PC-9 (cell line): ENCODE data around the gene PCSK5. TPM values are rescaled to one million over a fixed set of nuclear protein-coding genes. Genes with fewer than 3 reads are reported as not detected.

Source experiments
- BruUV-seq: library from RNA; stranded (reverse); fragments of 400-500 nt; replicated peaks from 2 replicates; lab custom pipeline; 2021; lab: Mats Ljungman, UMichigan
- CTCF ChIA-PET: fragments of 300-600 bp; sonication (Branson Sonifier 250); formaldehyde crosslinking; loops from one replicate; lab custom pipeline; 2022; ENCODE audit warnings: antibody characterized with exemption; lab: Charles Lee
- POLR2A ChIA-PET: fragments of 300-600 bp; sonication (Branson Sonifier 250); formaldehyde crosslinking; loops from one replicate; lab custom pipeline; 2022; ENCODE audit warnings: antibody characterized with exemption; ENCODE audit not compliant: unreplicated experiment; lab: Charles Lee
- DNase-seq, 2 experiments: peaks; one replicate each; pipeline versions ENCODE4 v3.0.0 to v3.0.0-alpha.2; 2015 to 2022; ENCODE audit warnings: mixed read lengths in 1 of 2
- H2AFZ ChIP-seq: fragments of 200-600 bp; sonication (generic); 2 replicates; pipeline ENCODE4 v1.8.1; 2017; ENCODE audit warnings: antibody characterized with exemption
- H3F3A ChIP-seq: fragments of 200-600 bp; sonication (generic); 2 replicates; pipeline ENCODE4 v1.8.1; 2017; ENCODE audit warnings: antibody characterized with exemption, mild to moderate bottlenecking, low read depth; ENCODE audit not compliant: insufficient read depth
- H3K27ac ChIP-seq: fragments of 200-600 bp; sonication (generic); 2 replicates; pipeline ENCODE4 v1.6.1; 2016; ENCODE audit warnings: mixed run types
- H3K27me3 ChIP-seq: fragments of 200-600 bp; sonication (generic); 2 replicates; pipeline ENCODE4 v1.6.1; 2016; ENCODE audit warnings: low read depth, mixed run types; ENCODE audit not compliant: insufficient read depth
- H3K36me3 ChIP-seq: fragments of 200-600 bp; sonication (generic); 2 replicates; pipeline ENCODE4 v1.6.1; 2016; ENCODE audit warnings: low read depth, mixed run types
- H3K4me1 ChIP-seq: fragments of 200-600 bp; sonication (generic); replicated peaks from 2 replicates; pipeline ENCODE4 v1.6.1; 2016; ENCODE audit warnings: mixed run types; ENCODE audit not compliant: insufficient read depth
- H3K4me2 ChIP-seq: fragments of 200-600 bp; sonication (generic); 2 replicates; pipeline ENCODE4 v1.6.1; 2017; ENCODE audit warnings: mixed run types
- H3K4me3 ChIP-seq: fragments of 200-600 bp; sonication (generic); 2 replicates; pipeline ENCODE4 v1.6.1; 2016; ENCODE audit warnings: mixed run types
- H3K79me2 ChIP-seq: fragments of 200-600 bp; sonication (generic); 2 replicates; pipeline ENCODE4 v1.6.1; 2017; ENCODE audit warnings: low read depth, mixed run types
- H3K9me2 ChIP-seq: fragments of 200-600 bp; sonication (generic); 2 replicates; pipeline ENCODE4 v1.8.1; 2017; ENCODE audit warnings: mild to moderate bottlenecking; ENCODE audit not compliant: insufficient read depth
- H3K9me3 ChIP-seq: fragments of 200-600 bp; sonication (generic); 2 replicates; pipeline ENCODE4 v1.8.1; 2016; ENCODE audit warnings: low read depth; ENCODE audit not compliant: insufficient read depth
- H4K20me1 ChIP-seq: fragments of 200-600 bp; sonication (generic); 2 replicates; pipeline ENCODE4 v1.8.1; 2017; ENCODE audit not compliant: insufficient read depth
- CTCF ChIP-seq: fragments of 200-600 bp; sonication (generic); conservative IDR thresholded peaks from 2 replicates; pipeline ENCODE4 v1.6.1; 2017; ENCODE audit warnings: mixed run types, antibody characterized with exemption, mild to moderate bottlenecking, moderate library complexity
- EZH2 ChIP-seq: fragments of 200-600 bp; sonication (generic); IDR thresholded peaks from 2 replicates; pipeline ENCODE4 v1.8.0; 2017; ENCODE audit warnings: antibody characterized with exemption, low read depth
- intact Hi-C: fragments of 100-400 bp; cut with micrococcal nuclease; formaldehyde crosslinking; loops from one replicate; pipeline ENCODE4 v1.10.0; 2022; ENCODE audit not compliant: unreplicated experiment
- total RNA-seq: library from RNA; stranded (reverse); gene quantifications from 2 replicates; pipeline ENCODE4 v1.2.3, GENCODE V29; 2021

Gene PCSK5
- total RNA-seq, 1 experiment from 2014 or later = 8.2 TPM

- Histone ChIP-seq H3K9me3 (no peaks in the 10 kb centered on the region), H3K4me1 (peaks cover 8% of the 10 kb centered on the region), H3K4me3 (no peak overlapping the region), H3K27me3 (no peaks in the 10 kb centered on the region), H4K20me1 (no peaks in the 10 kb centered on the region), H3K36me3 (no peaks in the 10 kb centered on the region), H3K4me2 (0 out of 2 replicates have a peak overlapping the region, but pooled peaks have one; percentile 11), H3F3A (0 out of 2 replicates have a peak, but pooled peaks cover 6% of the 10 kb centered on the region), H3K9me2 (no peaks in the 10 kb centered on the region), H2AFZ (peak overlapping the region; percentile 18; the same call in 1 of the 2 replicates), H3K79me2 (no peaks in the 10 kb centered on the region), H3K27ac (peak overlapping the region; percentile 65)
- intact Hi-C loops = no loop called here
- no peak for TF ChIP-seq EZH2
- TF ChIP-seq CTCF = no peak
- CTCF ChIA-PET = interaction anchor here (0.6 to 0.7 kb wide), 4 partner anchors 9 to 368 kb away, joined by 3 to 10 read pairs (median 4); no protein-coding TSS in a partner anchor
- BruUV-seq = no TSS peak
- peak in 1 of 2 experiments; percentile 72 for DNase-seq
- POLR2A ChIA-PET = no interaction called here
Measured at GRCh38 chr9:75880618-75881017, 9.9 kb upstream of the PCSK5 start.

DNA sequence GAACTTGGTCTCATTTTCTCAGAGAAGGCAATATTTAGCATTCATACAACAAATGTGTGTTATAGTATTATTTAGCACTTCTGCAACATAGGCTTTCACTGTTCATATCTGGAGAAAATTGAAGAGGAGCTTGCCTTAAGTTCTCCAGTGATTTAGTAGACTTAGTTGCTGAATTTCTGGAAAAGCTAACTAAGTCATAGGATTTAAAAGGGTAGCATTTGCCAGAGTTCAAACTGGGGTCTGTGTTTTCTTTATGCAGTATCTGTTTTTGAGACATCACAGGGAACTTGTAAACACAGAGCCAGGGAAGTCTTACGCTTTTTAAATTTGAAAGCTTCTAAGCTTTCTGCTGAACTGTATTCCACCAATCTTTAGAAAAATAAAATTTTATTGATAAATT, 8.7 kb upstream of the PCSK5 start:
- no TSS peak for BruUV-seq
- H3K9me3 ChIP-seq = no peaks in the 10 kb centered on the region
- no peak for DNase-seq
- peaks cover 8% of the 10 kb centered on the region for H3K4me1 ChIP-seq
- H3K36me3 ChIP-seq = no peaks in the 10 kb centered on the region
- POLR2A ChIA-PET = no interaction called here
- H3K79me2 ChIP-seq = no peaks in the 10 kb centered on the region
- H3K4me2 ChIP-seq = no peak overlapping the region
- H4K20me1 ChIP-seq = no peaks in the 10 kb centered on the region
- no peaks in the 10 kb centered on the region for H3K27me3 ChIP-seq
- no peak overlapping the region for H2AFZ ChIP-seq
- intact Hi-C loops = no loop called here
- H3K4me3 ChIP-seq = no peak overlapping the region
- no peak overlapping the region for H3K27ac ChIP-seq
- TF ChIP-seq CTCF (no peak), EZH2 (no peak)
- CTCF ChIA-PET = interaction anchor here (0.5 kb wide), 1 partner anchor 804 kb away, joined by 3 read pairs; no protein-coding TSS in a partner anchor
- H3F3A ChIP-seq = 0 out of 2 replicates have a peak, but pooled peaks cover 6% of the 10 kb centered on the region
- H3K9me2 ChIP-seq = no peaks in the 10 kb centered on the region

DNA sequence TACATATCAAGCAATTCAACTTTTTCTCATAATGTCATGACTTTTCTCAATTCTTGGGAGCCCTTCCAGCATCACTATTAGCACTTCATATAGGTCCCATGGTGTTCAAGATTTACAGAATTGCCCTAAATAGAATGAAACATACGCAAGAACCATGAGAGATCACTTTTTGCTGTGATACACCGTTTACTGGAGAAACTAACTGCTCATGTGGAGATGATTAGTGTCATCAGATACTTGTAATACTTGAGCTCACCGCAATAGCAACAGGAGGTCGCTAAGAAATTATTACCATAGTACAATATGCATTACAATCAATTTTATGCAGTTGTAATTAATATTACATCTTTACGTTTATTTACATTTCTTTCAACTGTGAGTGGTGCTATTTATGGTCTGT, 4.8 kb upstream of the PCSK5 start:
- POLR2A ChIA-PET = interaction anchor here (0.5 to 0.6 kb wide), 3 partner anchors 137 to 504 kb away, joined by 3 to 5 read pairs (median 4); no protein-coding TSS in a partner anchor
- intact Hi-C loops = no loop called here
- Histone ChIP-seq H2AFZ (no peak overlapping the region), H3K4me2 (no peak overlapping the region), H3K36me3 (no peaks in the 10 kb centered on the region), H3F3A (peaks cover 9% of the 10 kb centered on the region; the same call in 1 of the 2 replicates), H3K4me3 (no peak overlapping the region), H3K79me2 (no peaks in the 10 kb centered on the region), H3K27me3 (no peaks in the 10 kb centered on the region), H3K27ac (no peak overlapping the region), H3K9me3 (no peaks in the 10 kb centered on the region), H4K20me1 (no peaks in the 10 kb centered on the region), H3K9me2 (no peaks in the 10 kb centered on the region), H3K4me1 (peaks cover 11% of the 10 kb centered on the region)
- no TSS peak for BruUV-seq
- TF ChIP-seq CTCF = no peak
- TF ChIP-seq EZH2 = no peak
- CTCF ChIA-PET = no interaction called here
- no peak for DNase-seq
